MV-4-11 (cell line): ENCODE results near the gene ANO10.
"Not testable (repeated sequence)": the region's sequence is repeated elsewhere in the genome, so short reads cannot be mapped to it uniquely, and the experiment has no call there.

ENCODE experiments used
- DNase-seq: peaks from one replicate; lab custom pipeline; 2025; lab: John Stamatoyannopoulos, UW

Gene ANO10

DNA sequence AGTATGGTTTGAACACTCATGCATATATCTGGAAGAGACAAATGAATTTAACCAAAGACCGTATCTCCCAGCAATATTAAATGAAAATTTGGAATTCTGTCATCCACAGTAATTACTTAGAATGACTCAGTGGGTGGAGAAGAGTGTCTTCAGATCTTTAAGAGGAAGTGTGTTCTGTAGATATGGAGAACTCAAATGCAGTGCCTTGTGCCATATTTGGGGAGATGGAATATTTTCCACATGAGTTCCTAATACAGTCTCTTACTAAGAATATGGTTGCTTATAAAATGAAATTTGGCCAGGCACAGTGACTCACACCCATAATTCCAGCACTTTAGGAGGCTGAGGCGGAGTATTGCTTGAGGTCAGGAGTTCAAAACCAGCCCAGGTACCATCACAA is 40.5 kb downstream of the ANO10 start:
- peak; percentile 1 for DNase-seq

DNA sequence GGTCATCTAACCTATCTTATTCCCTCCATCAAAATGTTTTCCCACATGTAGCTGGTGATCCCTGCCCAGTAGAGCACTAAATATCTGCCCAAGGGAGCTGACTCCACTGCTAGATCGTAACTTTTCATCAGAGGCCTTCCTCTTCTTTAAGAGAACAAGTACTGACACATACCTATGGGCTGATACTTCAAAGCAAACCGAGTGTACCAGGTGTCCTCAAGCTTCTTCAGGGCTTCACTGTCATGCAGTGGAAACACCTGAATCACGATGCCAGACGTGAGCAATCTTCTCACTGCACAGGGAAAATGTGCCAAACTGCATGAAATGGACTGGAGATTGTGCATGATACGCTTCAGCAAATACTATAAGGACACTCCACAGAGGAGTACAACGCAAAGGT is 41.6 kb downstream of the ANO10 start:
- DNase-seq: no peak

DNA sequence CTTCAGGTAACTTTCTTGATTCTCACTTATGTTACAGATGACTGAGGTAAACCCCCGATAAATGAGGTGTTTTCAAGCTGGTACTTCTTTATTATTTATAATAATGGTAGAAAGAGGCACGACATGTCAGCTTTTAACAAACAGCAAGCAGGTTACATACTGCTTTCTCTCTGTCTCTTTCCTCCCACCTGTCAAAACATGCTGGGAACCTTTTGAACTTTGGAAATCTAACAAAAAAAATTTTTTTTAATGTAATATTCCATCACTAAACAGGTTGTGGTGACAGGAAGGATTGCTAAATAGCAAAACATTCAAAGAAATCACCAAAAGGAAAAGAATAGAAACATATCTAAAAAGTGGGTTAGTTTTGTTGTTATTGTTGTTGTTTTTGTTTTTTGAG is 48.2 kb downstream of the ANO10 start:
- DNase-seq: no peak

DNA sequence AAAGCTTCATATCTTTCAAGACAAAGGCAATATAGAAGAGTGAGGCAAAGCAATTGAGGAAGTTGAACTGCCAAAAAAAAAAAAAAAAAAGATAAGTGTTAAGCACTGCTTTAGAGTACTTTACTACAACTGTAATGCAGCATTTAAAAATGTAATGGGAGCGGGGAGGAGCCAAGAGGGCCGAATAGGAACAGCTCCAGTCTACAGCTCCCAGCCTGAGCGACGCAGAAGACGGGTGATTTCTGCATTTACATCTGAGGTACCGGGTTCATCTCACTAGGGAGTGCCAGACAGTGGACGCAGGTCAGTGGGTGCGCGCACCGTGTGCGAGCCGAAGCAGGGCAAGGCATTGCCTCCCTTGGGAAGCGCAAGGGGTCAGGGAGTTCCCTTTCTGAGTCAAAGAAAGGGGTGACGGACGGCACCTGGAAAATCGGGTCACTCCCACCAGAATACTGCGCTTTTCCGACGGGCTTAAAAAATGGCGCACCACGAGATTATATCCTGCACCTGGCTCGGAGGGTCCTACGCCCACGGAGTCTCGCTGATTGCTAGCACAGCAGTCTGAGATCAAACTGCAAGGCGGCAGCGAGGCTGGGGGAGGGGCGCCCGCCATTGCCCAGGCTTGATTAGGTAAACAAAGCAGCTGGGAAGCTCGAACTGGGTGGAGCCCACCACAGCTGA is 56.0 kb downstream of the ANO10 start:
- DNase-seq: not testable (repeated sequence)

DNA sequence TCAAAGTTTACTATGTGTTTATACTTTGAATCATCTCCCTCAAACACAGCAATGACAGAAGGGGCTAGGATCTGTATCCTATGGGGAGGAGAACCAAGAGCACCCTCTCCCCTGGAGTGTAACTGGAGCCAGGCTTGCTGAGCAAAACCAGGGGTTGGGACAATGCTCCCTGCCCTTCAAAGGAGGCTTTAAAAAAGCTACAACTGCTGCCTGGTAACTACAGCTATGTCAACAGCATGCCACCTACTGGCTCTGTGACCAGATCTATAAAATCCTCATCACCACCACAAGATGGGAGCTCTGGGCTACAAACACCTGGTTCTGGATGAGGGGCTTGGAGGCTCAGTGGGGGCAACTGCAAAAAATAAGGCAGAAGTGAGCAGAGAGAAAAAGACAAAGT is 61.9 kb downstream of the ANO10 start:
- no peak for DNase-seq

DNA sequence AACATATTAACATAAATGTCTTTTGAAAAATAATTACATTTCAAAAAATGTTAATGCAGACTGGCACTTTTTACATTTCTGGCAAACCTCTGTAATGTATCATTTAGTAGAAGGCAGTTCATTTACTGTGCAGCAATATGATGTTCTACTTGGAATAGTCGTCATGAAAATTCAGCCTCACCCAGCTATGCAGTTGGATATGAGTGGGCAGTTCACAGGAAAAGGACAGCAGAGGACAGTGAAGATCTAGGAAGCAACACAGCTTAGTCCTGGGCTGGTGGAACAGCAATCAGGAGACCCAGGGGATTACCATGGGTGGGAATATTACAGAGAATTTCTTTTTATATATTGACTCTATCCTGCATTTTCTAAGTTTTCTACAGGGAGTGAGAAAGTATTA is 63.6 kb downstream of the ANO10 start:
- DNase-seq: no peak

DNA sequence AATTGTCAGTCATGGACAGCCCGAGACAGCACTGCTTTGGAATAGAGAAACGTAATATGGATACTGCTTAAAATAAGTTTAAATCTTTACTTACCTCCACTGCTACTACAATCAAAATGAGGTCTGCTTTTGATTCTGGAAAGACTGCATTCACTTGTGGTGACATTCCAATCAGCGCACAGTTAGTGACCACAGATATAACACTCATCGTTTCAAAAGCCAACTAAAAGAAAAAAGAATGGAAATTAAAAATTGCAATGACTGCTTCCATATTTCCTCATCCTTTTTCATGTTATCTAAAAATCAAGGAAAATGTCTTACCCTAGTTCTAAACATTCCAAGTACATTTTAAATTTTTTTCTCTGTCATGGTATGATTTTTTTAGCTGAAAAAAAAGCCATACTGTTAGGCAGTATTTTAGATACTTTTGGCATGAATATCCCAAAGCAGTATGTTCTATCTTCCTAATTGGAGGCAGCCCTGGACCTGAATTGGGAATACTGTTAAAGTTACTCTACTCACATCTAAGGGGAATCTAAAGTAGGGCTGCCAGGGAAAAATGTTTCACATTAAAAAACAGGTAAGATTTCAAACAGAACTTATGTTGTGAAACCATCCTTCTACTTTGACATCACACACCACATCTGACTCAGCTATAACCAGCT is 72.1 kb downstream of the ANO10 start:
- DNase-seq: no peak

DNA sequence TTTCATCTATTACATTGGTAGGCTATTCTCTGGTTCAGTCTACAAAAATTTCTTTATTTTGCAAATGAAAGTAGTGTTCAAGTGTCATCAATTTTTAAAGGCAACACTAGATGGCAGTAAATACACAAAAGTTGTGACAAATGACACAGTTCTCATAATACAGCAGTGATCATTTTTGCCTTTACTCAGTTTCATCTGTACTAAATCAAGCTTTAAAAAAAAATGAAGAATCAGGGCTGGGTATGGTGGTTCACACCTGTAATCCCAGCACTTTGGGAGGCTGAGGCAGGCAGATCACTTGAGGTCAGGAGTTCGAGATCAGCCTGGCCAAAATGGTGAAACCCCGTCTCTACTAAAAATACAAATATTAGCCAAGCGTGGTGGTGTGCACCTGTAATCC is 77.5 kb downstream of the ANO10 start:
- peak; percentile 35 for DNase-seq

DNA sequence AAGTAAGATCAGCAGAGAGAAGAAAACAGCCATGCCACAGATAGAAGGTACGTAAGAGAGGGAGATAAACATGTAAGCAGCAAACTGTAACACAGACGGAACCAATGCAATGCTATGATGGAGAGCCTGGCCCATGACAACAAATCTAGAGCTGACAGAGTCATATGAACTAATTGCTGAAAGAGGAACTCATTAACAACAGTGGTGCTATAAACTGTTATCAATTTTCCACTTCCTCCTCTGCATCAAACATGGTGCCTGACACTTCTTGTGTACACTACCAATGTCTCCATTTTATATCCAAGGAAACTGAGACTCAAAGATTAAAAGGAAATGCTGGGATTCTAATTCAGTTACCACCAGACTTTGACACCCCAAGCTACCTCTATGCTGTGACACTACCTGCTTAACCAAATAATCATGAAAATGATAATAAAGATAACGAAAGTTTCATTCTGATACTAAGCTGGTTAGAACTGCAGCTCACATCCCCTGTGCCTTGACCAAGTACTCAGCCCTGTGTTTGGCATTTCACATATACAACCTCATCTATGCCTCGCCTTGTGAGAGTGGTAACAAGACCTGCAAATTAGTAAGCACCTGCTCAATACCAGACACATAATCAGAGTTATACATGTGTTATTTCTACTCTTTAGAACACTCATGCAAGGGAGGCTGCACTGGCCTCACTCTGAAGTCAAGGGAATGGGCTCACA is 79.3 kb downstream of the ANO10 start:
- peak; percentile 37 for DNase-seq

DNA sequence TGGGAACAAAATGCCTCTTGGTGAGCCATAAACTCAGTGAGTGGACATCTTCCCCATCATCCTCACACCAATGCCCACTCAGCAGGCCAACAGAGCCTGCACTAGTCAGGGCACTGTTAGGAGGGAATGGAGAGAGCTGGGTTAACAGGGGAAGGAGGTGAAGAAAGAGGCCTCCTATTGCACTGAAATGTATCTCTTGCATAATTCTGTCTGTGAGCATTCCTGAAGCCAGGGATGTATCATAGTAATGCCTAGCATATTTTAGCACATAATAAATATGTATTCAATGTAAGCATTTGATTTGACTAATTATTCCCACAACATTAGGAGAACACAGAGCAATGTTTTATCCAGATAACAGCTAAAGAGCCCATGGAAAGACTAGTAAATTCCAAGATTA is 81.2 kb downstream of the ANO10 start:
- DNase-seq: no peak

DNA sequence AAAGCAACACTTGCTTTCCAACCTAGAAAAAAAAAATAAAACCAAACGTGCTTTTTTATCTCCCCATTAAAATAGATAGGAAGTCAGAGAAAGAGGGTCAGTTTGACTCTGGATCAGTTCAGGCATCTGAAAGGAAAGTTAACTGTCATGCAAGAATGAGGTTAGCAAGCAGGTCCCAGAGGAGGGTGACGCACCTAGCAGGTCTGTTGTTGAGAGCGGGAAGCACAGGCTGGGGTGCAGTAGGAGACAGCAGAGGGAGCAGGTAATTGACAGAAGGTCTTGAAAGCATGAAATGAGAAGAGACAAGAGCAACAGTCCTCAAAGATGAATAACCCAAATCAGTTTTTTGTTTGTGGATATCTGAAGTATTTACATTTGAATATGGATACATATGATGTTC is 82.5 kb downstream of the ANO10 start:
- no peak for DNase-seq

DNA sequence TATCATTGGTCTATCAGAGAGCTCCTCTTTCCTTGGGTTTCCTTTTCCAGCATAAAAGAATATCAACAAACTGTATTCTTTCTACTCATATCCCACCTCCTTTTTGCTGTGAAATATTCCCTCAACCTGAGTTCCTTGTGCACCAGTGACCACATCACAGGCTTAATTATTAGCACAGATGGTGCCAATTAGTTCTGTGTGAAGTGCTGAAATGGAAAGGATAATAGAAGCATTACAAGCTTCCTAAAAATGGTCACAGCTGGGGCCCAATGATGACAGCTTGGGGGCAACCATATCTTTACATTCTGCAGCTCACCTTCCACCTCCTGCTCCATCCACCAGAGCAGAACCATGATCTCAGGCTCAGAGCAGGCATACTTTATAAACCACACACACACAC is 84.6 kb downstream of the ANO10 start:
- no peak for DNase-seq

DNA sequence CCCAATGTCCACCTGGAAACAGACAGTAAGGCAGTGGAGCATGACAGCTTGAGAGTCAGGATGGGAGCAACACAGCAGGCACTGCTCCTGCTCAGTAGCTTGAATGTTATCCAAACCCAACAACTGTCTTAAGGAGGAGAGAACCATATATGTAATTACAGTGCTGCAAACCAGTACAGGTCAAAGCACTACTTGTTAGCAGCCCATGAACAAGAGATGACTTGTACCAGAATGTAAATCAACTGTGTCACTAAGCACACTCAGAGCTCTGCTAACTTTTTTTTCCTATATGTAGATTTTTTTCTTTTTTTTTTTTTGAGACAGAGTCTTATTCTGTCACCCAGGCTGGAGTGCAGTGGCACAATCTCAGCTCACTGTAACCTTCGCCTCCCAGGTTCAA is 87.1 kb downstream of the ANO10 start:
- no peak for DNase-seq

DNA sequence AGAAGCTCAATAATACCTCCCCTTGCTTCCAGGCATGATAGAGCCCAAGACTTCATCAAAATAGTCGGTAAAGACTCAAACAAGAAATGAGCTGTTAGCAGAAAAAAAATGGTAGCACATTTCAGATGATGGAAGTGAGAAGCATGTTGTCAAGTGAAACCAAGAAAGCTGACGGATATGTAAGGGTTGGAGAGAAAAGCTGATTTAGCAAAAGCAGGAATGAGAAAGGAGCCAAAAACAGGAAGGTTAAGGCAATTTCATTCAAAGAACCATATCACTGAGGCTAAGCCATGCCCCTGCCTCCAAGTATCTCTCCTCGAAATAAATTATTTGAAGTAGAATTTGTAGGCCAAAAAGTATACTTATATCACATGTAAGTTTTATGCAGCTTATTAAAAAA is 88.8 kb downstream of the ANO10 start:
- no peak for DNase-seq

DNA sequence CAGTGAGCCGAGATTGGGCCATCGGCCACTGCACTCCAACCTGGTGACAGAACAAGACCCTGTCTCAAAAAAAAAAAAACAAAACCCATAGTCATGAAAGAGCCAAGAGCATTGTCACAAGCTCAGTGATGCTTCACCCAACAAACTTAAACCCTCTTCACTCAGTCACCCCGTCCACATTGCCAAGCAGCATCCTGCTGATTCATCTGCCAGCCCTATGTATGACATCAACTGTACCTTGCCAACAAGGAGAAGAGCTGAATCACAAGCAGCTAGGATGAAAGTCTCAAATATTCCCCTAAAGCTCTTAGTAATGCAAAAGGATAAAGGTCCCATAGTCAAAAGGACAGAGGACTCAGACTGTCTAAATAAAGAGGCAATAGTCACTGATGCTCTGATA is 90.0 kb downstream of the ANO10 start:
- DNase-seq: no peak

DNA sequence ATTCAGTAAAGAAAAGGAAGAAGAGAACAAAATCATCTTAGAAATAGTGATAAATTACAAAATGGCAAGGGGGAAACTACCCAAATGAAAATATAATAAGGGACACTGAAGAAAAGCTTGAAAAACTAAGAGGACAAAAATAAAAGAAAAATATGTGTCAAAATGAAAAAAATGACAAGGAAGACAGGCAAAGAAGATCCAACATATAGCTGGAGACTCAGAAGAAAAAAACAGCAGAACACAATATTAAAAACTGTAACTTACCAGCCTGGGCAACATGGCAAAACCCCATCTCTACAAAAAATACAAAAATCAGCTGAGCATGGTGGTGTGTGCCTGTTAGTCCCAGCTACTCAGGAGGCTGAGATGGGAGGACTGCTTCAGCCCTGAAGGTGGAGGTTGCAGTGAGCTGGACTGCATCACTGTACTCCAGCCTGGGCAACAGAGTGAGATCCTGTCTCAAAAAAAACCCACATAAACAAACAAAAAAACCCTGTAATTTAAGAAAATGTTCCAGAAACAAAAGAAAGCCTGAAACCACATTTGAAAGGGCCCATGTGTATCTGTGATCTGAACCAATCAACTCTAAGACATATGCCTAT is 93.2 kb downstream of the ANO10 start:
- DNase-seq: no peak

DNA sequence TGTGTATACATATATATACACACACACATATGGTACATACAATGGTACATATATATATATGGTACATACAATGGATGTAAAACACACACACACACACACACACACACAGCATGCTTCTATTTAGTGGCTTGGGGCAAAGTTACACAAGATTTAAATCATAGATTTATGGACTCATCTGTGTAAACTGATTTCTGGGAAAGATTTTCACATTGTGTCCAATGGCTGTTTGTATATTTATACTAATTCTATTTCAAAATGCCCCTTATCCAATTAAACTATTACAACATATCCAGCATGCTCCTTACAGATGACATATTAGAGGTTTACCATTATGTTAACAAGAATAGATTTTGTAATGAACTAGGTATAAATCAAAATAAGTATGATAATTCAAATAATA is 94.9 kb downstream of the ANO10 start:
- no peak for DNase-seq

DNA sequence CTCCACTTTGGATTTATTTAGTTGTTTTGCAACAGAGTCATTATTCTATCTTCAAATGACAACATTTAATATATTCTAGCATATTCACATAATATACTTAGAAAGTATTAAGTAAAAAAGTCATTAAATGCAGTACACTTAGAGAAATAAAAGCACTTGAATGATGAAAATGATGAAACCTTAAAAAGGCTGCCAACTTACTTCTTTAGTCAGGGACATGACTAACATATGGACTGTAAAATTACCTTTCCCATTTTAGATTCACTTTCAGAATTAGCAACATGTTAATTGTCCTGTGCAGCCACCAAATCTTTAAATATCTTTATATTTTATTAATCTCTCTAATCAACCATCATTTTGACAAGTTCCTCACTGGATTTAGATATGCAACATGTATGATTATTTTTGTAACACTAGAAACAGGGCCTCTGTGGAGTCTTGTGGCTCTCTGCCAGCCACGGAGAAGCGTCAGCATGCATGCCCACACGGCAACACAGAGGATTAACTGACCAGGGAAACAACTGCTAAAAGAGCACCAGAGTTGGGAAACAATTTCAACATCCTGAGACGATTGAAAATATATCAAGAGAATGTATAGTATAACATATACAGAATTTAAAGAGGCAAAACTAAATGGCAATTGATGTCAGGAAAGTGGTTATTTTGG is 95.7 kb downstream of the ANO10 start:
- peak; percentile 91 for DNase-seq

DNA sequence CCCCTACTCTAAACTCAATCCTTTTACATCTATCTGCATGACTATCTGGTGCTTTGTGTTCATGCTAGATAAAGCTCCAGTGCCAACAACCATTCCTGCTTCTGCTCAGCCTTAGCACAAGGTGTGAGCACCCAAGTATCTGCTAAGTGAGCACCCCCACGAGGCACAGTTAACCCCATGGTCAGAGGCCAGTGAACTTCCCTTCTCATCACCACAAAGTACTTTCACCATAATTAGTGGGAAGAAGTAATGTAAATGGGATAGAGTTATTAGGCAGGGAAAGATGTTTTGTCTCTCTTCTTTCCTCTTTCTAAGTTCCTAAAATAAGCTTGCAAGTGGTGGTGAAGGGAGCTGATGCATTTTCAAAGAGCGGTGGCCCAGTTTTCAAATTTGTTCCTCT is 96.4 kb downstream of the ANO10 start:
- peak; percentile 76 for DNase-seq

DNA sequence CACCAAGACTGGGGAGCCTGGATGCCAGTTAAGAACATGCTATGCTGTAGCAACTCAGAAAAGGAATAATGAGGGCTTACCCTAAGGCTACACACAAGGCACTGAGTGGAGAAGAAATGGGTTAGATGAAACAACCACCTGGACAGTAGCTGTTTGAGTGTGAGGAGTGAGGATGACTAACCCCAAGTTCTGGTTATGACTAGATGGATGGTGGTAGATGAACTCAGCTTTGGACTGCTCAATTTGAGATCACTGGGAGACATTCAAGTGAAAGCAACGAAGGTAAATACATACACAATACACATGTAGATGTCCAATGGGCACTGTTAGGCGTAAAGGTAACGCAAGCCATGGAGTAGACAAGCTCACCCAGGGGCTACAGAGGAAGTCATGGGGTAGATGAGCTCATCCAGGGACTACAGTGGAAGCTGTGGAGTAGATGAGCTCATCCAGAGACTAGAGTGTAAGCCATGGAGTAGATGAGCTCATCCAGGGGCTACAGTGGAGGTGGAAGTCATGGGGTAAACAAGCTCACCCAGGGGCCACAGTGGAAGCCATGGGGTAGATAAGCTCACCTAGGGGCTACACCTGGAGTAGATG is 98.3 kb downstream of the ANO10 start:
- DNase-seq: no peak

DNA sequence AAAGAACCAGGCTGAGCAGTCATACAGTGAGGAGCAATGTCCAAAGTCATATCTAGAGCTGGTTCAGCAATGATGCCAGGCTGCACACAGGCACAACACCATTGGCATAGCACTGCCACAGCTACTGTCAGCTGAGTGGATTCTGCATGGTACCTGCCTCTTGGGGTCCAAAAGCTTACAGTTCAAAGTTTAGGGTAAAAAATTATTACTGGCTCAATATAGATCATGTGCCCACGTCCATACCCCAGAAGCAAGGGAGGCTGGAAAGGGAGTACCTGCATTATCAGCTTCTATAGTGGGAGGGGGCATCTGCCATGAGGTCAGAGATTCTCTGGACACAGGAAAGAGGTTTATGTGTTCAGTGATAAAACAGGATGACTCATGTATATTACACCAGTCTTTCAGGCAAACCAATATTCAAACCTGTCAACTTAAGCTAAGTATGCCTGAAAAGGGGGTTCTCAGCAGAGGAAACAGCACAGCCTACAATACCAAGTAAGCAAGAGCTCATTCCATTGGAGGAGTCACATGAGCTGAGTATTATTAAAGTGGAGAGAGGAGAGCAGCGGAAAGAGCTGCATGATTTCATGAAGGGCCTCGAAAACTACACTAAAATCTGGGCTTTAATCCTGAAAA is 99.0 kb downstream of the ANO10 start:
- no peak for DNase-seq

DNA sequence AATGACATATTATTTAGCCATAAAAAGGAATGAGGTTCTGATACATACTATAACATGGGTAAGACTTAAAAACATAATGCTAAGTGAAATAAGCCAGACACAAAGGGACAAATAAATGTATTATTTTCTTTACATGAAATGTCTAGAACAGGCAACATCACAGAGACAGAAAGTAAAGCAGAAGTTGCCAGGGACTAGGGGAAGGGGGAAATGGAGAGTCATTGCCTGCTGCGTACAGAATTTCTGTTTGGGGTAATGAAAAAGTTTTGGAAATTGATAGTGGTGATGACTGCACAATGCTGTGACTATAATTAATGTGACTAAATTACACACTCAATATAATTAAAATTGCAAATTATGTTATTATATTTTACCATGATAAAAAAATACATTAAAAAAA is 99.9 kb downstream of the ANO10 start:
- DNase-seq: peak; percentile 28
